ENCODE data around the gene NEK10.
"Not testable (repeated sequence)": the region's sequence is repeated elsewhere in the genome, so short reads cannot be mapped to it uniquely, and the experiment has no call there.

The NEK10 gene

DNA sequence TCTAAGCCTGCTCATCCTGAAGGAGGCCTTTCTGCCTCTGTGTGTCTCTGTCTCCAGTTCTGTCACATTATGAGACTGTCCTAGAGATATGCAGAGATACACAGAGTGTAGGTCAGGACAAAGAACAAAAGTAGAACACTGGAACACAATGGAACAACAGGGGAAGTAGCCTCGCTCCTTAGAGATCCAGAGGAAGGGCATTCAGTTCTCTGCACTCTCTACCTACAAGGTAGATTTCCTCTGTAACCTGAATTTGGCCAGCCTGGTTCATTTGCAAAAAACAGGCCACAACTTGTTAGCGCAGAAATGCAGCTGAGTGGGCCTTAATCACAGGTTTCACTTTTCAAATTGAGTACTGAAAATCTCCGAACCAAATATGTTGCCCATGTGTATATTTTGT, 19.4 kb downstream of the NEK10 start:
- DNase-seq, result peak in 1 of 2 donors; percentile 14

DNA sequence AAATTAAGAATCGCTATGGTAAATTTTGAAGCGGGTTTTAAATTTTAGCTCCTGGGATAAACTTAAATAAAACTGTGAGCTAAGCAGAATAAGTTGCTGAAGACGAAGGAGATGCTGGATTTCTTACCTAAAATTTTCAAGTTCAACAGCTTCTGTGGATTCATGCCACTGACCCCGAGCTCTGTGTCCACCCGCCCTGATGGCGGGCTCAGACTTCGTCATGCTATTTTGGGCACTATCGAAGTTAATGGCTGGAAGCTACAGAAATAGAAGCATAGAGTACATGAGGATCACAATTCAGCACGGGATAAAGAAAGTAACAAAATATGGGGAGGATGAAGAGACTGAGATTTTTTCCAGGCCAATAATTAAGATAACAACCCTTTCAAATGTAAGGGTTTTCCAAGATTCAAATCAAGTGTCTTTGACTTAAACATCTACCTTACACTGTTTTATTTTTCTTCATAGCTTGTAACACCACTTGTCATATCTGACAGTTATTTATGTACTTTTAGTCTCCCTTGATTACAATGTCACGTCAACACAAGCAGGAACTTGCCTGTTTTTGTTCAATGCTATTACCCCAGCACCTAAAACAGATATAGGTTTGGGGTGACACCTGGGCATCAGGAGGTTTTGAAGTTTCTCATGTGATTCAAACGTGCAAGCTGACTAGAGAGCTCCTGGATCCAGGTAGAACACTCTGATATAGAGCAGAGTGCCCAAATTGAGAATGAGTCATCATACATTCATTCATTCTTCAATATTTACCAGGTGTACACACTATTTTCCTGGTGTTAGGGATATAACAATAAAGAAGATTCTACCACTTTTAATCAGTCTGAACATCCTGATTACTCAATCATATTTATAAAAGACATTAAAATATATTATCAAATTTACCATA, 23.0 kb downstream of the NEK10 start:
- DNase-seq, result no peak

- peak in 1 of 2 donors; percentile 34 for DNase-seq
Observed at GRCh38 chr3:27345493-27345892, 23.7 kb downstream of the NEK10 start.

- no peak for DNase-seq
Observed at GRCh38 chr3:27345045-27345444, 24.1 kb downstream of the NEK10 start.

DNA sequence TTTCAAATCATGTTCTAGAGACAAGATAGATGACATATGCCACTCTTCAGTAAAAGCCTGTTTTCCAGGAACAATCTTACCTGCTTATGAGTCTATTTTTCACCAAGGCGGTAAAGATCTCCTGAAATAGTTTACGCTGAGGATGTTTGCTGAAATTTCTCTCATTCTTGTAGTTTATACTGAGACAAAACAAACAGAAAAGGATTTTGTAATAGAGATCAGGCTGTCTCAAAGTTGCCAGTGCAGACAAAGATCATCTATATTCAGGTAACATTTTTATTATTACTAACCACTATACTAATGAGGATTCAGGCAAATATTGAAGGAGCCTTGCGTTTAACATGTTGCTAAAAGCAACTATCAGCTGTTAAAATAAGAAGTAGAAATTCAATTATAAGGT, 25.0 kb downstream of the NEK10 start:
- DNase-seq, result no peak

DNA sequence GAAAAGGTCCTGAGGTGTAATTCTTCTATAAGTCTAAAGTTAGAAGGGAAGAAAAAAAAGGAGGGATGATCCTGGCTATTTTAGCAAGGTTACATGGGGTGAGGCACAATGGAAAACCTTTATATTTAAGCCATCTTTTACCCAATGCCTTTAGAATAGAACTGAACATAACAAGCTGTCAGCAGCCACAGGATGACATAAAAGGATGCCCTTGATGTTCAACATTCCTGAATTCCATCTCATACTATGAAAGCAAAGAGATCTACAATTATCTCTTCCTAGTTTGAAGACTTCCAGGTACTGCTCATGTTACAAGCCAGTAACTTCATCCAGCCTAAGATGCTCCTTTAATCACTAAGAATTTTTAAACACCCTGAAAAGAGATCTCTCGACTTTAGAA, 26.9 kb downstream of the NEK10 start:
- no peak for DNase-seq

DNA sequence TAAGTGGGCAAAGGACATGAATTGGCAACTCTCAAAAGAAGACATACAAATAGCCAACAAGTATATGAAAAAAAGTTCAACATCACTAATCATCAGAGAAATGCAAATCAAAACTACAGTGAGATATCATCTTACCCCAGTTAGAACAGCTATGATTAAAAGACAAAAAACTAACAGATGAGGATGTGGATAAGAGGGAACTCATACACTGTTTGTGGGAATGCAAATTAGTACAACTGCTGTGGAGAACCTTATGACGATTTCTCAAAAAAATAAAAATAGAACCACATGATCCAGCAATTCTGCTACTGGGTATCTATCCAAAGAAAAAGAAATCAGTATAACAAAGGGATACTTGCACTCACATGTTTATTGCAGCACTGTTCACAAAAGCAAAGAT, 28.6 kb downstream of the NEK10 start:
- DNase-seq, result peak in 1 of 2 donors; percentile 18

DNA sequence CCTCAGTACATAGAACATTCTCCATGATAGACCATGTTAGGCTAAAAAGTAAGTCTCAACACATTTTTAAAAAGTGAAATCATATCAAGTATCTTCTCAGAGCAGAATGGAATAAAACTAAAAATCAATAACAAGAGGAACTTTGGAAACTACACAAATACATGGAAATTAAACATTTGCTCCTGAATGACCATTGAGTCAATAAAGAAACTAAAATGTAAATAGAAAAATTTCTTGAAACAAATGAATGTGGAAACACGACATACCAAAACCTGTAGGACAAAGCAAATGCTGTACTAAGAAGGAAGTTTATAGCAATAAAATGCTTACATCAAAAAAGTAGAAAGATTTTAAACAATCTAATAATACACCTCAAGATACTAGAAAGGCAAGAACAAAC, 33.6 kb downstream of the NEK10 start:
- no peak for DNase-seq

GRCh38 chr3:27333843-27334242, 35.3 kb downstream of the NEK10 start:
- no peak for DNase-seq

- DNase-seq, result not testable (repeated sequence)
Observed at GRCh38 chr3:27328982-27329762, 40.0 kb downstream of the NEK10 start.

DNA sequence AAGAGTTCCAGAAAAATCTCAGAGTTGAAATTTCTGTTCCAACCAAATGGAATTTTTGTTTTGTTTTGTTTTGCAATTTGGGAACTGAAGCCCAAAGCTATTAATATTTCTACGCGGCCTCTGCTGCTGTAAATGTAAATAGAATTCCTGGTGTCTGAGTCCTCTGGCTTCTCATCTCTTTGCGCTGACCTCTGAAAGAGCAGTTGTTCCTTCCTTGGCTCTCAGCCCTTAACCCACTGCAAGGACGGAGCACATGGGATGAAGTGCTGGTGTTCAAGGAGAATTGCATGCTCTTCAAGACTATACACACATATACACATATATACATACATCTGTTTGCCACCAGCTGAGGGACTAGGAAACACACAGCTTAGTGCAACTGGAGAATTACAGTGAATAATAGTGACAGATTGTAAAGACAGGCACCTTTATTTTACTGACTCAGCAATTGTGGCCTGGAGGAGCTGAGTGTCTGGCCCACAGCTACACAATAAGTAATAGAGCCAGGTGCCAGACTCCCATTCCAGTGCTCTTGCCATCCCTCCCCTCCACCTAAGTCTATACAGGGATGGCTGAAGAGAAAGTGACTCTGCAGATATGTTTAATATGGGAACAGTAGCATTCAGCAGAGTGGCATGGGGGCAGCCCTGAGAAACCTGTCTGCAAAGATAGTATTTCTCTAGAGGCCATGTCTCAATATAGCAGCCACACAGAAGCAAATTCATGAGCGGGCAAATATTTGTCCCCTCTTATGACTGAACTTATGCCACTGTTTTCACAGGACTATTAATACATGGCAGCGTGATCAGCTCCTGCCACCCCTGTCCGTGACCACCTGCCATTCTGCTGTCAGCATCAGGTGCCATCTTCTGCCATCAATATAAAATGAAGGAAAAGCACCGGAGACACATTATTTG, 42.3 kb downstream of the NEK10 start:
- no peak for DNase-seq

DNA sequence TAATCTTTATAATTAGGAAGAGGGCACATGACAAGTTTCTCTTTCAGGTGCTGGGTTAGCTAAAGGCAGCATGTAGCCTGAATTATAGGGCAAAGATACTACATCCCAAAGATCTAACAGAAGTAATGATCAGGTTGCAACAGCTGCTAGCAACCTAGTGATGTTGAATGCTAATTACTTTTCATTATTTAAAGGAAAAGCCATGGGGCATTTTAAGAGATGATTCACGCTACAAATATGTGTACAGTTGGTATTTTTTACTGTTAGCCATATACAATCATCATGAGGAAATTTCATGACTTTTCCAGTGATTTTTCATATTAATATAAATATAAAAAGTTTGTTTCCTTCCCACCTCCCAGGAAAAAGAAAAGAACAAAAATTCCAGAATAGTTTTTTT, 43.0 kb downstream of the NEK10 start:
- no peak for DNase-seq

DNA sequence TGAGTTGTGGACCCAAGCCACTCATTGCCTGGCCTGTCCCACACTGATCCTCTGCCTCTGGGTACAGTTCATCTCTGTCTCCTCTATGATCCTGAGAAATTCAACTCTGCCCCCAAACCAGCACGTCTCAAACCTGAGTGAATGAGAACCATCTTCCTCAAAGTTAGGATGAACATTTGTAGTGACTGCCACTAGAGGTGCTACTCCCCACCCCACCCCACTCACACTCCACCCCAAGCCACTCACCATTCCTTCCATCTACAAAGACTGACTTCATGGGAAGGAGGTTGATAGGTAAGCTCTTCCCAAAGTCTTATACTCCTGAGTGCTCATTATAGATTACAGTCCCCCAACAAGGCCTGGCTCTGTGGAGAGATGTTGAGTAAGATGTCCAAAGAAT, 43.8 kb downstream of the NEK10 start:
- DNase-seq, result no peak

- no peak for DNase-seq
Observed at GRCh38 chr3:27324686-27325085, 44.5 kb downstream of the NEK10 start.

DNA sequence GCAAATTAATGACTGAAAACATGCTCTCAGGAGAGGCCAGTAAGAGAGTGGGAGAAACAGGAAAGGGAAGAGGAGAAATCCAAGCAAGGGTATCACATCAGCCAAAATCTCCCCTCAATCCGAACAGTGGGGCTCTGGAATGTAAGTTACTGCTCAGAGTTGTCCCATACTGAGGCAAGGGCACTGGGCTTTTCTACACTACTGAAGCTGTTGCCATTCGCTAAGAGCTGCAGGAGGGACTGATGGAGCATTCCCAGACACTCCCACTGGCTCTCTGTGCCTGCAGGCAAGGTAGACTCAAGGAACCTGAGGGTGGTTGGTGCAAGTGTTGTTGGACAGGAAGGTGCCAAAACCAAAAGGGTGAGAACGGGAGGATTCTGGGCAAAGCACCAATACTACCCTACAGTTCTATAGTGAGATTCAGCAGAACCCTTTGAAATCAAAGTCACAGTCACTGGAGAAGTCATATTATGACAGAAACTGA, 46.1 kb downstream of the NEK10 start:
- DNase-seq, result no peak

GRCh38 chr3:27322634-27323033, 46.5 kb downstream of the NEK10 start:
- no peak for DNase-seq

DNA sequence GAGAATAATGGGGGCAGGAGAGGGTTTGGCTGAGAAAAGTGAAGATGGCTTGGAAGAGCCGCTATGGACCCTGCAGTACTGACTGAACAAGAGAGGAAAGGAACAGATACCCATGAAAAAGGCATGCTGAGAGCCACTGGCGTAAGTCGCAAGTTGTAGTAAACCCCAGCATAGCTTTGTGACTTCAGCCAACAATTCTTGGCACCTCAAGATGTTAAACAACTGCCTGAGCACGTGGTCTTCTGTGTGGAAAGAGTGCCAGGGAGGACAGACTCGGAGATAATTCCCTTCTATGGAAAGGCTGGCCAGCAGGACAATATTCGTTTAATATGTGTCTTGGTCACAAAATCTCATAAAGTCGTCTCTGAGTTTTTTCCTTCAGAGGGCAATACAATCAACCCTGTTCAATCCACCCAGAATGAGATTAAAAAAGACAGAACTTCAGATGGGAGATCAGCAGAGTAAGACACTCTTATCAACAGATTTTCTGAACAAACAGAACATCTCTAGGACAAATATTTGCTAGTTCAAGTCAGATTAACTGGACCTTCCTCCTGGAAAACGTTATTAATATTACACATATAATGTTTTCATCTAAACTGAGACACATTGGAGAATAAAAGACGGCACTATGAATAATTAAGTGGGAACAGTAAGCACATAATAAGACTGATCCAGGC, 49.2 kb downstream of the NEK10 start:
- DNase-seq, result no peak

GRCh38 chr3:27319304-27319703, 49.9 kb downstream of the NEK10 start:
- DNase-seq, result no peak

GRCh38 chr3:27317096-27317495, 52.1 kb downstream of the NEK10 start:
- no peak for DNase-seq

GRCh38 chr3:27315003-27315402, 54.2 kb downstream of the NEK10 start:
- no peak for DNase-seq

GRCh38 chr3:27312044-27312668, 57.0 kb downstream of the NEK10 start:
- peak in 1 of 2 donors; percentile 70 for DNase-seq

GRCh38 chr3:27311400-27311799, 57.8 kb downstream of the NEK10 start:
- no peak for DNase-seq
